Dermis microvascular lymphatic vessel endothelial cell (primary cell): Measurements from ENCODE around the gene DOCK9. TPM values are rescaled to one million over a fixed set of nuclear protein-coding genes. Genes with fewer than 3 reads are reported as not detected.

Experiments
- DNase-seq, 2 donors: peaks; one replicate each; pipeline versions ENCODE4 v3.0.0 to v3.0.0-alpha.2; 2010; ENCODE audit warnings: low read depth in 2 of 2
- total RNA-seq: library from RNA; depleted of rRNA; stranded (reverse); fragments of >200 nt; gene quantifications from 2 replicates; pipeline ENCODE4 v1.2.1, GENCODE V29; 2014

DOCK9 gene
- total RNA-seq, 1 donor from 2014 or later: 249 TPM

DNA sequence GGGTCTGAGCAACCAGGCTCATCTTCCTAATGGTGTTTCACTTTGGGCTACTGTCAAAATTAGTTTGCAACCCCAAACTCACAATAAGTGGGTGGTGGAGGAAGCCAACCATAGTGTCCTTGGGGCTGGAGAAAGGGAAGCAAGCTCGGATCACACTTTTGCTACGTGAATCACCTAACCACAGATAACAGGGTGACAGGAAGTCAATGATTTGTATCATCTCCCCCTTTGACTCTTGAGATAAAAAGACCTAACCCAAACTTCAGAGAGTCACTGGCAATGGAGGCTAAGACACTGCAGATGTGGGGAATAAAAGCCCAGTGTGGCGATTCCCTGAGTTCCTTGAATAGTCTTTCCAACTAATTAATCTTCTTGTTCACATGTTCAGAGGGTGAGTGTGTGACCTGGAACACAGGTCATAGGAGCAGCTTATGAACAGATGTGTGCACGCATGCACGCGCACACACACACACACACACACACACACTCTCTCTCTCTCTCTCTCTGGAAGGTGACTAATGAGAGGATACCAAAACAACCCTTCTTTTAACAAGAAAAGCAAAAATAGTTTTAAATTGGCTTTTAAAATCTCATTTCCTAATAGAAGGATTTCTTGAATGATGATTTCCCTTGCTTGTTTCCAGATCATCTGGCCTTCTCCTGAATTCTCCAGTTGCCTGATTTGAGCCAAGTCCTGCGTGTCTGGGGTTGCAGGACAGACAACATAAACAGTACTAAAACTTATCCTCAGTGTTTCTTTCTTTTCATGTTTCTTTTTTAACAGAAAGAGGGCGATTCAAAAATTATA lies 21.2 kb upstream of the DOCK9 start:
- DNase-seq: peak in 1 of 2 donors; percentile 66

GRCh38 chr13:98997738-98998641 lies 20.1 kb upstream of the DOCK9 start:
- DNase-seq: peak in 1 of 2 donors; percentile 39

GRCh38 chr13:98997011-98997730 lies 19.3 kb upstream of the DOCK9 start:
- no peak for DNase-seq

DNA sequence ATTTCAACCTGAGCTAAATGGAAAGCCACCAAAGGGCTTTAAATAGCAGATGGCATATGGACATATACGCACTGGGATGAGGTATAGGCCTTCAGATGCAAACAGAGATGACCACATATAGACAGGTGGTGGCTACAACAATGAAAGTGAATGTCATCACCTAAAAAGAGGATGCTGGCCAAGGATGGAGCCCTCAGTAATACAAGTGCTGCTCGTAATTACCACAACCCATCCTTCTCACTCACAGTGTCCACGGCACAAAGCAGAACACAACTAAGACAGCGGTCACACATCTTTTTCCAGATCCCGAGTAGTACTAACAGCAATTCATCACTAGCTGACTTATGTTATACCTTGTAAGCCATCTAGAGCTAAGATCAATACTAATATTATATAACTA lies 18.2 kb upstream of the DOCK9 start:
- DNase-seq: no peak

- DNase-seq: peak; percentile 71 to 76
Observed at GRCh38 chr13:98994896-98995295, 17.0 kb upstream of the DOCK9 start.

DNA sequence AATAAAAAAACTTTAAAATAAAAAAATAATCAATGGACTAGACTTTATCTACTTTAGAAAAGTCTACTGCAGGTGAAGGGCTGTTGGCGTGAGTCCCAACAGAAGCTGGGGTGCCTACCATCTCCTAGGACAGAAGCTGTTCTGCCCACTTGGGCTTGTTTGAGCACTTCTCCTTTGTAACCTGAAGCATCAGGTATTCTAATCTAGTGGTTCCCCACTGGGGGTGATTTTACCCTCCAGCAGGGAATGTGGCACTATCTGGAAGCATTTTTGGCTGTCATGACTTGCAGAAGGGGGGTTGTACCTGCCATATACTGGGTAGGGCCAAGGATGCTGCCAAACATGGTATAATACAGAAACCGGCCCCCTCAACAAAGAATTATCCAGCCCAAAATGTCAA lies 16.2 kb upstream of the DOCK9 start:
- DNase-seq: no peak

- DNase-seq: peak in 1 of 2 donors; percentile 51
Observed at GRCh38 chr13:98992355-98992754, 14.5 kb upstream of the DOCK9 start.

GRCh38 chr13:98990701-98991100 lies 12.8 kb upstream of the DOCK9 start:
- DNase-seq: no peak

DNA sequence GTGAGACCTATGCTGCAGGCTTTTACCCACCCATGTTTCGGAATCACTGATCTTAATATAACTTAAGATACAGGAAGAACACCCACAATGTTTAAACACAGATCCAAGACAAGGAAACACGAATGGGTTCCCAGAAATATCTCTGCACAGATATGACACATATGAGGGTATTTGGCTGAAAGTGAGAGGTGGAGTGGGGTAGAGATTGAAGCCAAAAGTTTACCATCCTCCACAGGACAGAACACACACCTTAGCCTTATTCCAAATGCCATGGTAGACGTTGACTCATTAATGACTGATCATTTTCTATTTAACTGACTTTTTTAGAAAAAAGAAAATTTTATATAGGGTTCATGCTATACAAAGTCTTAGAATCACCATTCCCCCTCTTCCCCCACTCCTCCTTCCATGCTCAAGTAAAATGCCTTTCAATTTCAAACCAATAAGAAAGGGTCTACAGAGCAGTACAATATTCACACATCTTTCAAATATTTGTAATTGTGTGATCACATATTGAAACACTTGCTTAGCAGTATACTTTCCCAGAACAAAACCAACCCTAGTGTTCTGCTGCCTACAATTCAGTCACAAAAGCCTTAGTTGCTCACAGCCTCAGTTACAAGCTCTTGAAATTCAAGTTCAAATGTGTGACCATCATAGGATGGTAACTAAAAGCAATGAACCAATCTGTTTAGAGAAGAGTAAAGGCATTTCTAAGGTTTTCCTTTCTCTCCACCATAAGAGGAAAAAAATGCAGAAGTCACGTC lies 11.8 kb upstream of the DOCK9 start:
- no peak for DNase-seq

DNA sequence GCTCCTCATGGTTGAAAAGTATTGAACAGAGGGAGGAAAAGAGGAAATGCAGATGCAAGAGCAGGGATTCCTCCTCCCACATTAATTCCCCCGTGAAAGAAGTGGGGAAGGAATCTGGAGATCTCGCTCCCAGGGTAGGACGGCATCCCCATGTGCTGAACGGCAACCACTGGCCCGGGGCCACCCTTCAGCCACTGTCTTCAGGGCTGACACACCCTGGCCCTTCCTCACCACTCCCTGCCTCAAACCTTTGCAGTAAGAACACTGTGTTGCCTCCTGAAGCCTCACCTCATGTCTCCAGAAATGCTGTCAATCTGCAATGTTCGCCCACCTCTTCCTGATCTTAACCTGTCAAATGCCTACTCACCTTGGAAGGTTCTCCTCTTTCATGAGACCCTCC lies 10.9 kb upstream of the DOCK9 start:
- no peak for DNase-seq

GRCh38 chr13:98988277-98988676 lies 10.4 kb upstream of the DOCK9 start:
- no peak for DNase-seq

DNA sequence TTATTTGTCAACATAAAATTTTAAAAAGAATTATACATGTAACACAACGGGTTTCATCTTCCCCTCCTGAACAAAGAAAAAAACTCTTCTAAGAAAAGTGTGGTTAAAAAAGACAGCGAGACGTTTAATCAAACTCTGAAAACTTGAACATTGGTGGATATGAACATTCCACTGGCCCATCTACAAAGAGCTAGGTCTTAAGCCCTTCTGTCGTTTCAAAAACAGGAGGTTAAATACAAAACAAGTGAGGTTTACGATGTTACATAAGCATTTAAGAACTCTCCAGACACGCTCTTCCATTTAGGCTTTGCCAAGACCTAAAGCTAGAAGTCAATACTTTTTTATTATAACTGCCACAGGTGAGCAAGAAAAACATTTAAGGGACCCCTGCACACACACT lies 9.4 kb upstream of the DOCK9 start:
- DNase-seq: no peak

DNA sequence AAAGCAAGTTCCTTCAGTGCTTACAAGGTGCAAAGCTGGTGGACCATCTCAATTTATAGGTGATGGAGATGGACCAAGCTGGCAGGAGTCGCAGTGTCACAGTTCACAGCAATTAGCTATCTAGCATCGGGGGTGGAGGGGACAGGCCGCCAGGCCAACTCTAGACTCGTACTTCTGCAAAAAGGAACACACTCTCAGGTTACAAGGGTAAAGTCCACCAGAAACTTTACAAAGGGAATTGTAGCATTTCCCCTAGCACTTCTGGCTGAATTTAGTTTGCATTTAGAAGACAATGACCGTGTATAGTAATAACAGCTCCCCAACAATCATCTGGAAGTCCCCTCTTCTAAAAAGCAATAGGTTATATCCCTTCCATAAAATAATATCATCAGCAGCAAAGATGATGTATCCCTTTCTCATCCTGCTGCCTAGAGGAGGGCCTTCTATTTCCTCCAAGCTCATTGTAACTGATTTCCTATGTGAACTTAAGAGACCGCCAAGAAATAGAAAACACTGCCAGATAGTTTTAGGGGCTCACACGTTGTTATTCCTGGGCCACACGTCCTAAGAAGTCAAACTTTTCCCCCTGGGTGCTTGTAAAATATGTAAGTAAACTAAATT lies 8.5 kb upstream of the DOCK9 start:
- peak in 1 of 2 donors; percentile 57 for DNase-seq

DNA sequence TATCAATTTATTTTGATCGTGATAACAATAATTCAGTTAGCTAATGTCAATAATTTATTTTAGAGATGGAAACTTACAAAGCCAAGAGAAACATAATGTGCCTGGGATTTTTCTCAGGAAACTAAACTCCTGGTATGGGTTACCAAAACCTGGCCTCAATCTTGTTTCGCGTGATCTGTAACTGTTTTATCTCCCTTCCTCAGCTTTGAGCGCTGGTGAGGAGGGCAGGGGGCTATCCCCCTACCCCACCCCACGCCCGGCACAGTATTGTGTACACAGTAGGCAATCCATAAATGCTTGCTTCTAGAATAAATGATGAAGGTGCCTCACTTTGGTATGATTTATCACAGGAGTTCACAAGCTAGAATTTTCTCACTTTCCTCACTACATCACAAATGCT lies 7.7 kb upstream of the DOCK9 start:
- peak in 1 of 2 donors; percentile 60 for DNase-seq

GRCh38 chr13:98984983-98985382 lies 7.1 kb upstream of the DOCK9 start:
- no peak for DNase-seq

- DNase-seq: no peak
Observed at GRCh38 chr13:98984118-98984517, 6.3 kb upstream of the DOCK9 start.

GRCh38 chr13:98983182-98983581 lies 5.3 kb upstream of the DOCK9 start:
- DNase-seq: peak in 1 of 2 donors; percentile 52

DNA sequence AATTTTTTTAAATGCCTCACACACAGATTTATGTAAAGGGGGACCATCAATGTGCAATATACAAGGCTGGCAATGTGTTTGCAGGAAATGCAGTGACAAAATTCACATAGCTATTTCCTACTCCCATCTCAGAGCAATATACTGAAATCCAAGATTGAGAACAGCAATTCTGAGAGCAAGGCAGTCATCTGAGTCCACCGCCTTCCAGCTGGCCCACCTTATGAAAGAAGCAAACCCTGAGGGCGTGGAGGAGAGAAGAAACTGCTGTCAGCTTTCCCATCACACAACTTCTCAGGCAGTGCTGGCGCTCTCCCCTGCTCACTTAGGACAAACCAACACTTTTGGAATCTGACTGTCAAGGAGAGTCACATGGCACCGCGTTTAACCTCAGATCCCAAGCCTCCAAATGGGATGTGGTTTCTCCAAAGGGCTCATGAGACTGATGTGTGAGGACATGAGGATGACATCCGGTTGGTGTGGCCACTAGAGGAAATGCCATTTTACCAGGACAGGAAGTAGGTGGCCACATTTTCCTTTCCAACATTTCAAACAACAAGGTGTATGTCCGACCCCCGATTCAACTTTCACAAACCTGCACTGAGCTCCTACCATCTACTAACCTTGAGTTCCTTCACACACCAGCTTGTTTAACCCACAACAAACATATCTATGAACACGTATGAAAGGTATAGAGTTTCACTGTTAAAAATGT lies 3.7 kb upstream of the DOCK9 start:
- peak in 1 of 2 donors; percentile 40 for DNase-seq

DNA sequence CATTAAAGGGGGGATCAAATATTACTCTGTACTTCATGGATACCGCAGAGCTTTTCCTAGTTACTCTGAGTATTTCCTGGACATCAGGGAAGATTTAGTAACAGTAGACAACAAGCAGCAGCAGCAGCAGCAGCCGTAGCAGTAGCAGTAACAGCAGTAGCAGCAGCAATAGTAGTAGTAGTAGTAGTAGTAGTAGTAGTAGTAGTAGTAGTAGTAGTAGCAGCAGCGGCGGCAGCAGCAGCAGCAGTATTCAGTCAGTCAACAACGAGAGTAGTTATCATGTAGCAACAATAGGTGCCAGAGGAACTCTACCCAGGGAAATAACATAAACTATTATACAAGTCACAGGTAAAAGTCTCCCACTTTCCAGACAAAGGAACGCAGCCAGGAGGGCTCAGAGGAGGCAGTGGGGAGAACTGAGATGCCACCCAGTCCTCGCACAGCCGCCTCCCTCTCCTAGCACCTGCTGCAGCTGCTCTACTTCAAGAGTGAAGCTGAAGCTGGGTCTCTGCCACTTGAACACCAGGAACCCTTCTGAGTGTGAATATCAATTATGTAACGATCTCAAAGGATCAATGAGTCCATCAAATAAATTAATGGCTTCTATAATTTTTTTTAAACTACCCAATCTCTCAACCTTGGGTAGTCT lies 1.3 kb upstream of the DOCK9 start:
- peak in 1 of 2 donors; percentile 41 for DNase-seq
